Measurements from ENCODE around the gene RDH5.
"Not testable (repeated sequence)": the region's sequence is repeated elsewhere in the genome, so short reads cannot be mapped to it uniquely, and the experiment has no call there.

The RDH5 gene

GRCh38 chr12:55745361-55746173 is 25.4 kb downstream of the RDH5 start:
- DNase-seq (ENCODE audit: low spot score) = no peak

GRCh38 chr12:55746174-55746912 is 26.1 kb downstream of the RDH5 start:
- DNase-seq (ENCODE audit: low spot score) = peak; percentile 17

- DNase-seq (ENCODE audit: low spot score) = no peak
These were observed 26.7 kb downstream of the RDH5 start for GRCh38 chr12:55746913-55747231.

- no peak for DNase-seq (ENCODE audit: low spot score)
These were observed 28.2 kb downstream of the RDH5 start for GRCh38 chr12:55748230-55748993.

GRCh38 chr12:55755246-55755645 is 35.1 kb downstream of the RDH5 start:
- DNase-seq (ENCODE audit: low spot score) = no peak

- DNase-seq (ENCODE audit: low spot score) = no peak
These were observed 37.5 kb downstream of the RDH5 start for GRCh38 chr12:55757701-55758100.

- not testable (repeated sequence) for DNase-seq (ENCODE audit: low spot score)
These were observed 38.4 kb downstream of the RDH5 start for GRCh38 chr12:55758575-55758974.

- DNase-seq (ENCODE audit: low spot score) = no peak
These were observed 40.5 kb downstream of the RDH5 start for GRCh38 chr12:55760663-55761062.

GRCh38 chr12:55762646-55763045 is 42.5 kb downstream of the RDH5 start:
- no peak for DNase-seq (ENCODE audit: low spot score)

- no peak for DNase-seq (ENCODE audit: low spot score)
These were observed 45.6 kb downstream of the RDH5 start for GRCh38 chr12:55765736-55766290.

- no peak for DNase-seq (ENCODE audit: low spot score)
These were observed 47.0 kb downstream of the RDH5 start for GRCh38 chr12:55767156-55767555.

- no peak for DNase-seq (ENCODE audit: low spot score)
These were observed 51.5 kb downstream of the RDH5 start for GRCh38 chr12:55771736-55772135.

Measured in AG08395 (cell line).